ENCODE measurements around the gene OMA1.

The OMA1 gene

DNA sequence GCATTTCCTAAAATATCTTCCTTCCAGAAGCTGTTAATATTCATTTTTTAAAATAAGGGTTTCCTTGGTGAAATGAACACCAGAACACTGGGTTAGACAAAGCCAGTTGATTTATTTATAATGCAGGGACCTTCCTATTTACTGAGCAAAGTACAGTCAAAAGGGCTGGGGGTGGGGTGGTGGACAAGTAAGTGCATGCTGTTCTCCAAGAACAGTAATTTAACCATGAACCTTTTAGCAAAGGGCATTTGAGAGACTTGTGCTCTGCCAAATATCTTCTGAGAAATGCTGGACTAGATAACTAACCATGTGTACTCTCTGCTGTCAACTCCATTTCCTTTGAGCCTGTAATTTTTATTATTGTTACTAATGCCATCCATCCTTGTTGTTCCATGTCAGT is 100.2 kb downstream of the OMA1 start:
- Histone ChIP-seq H3K4me2 (ENCODE audit: low read length) (no peak overlapping the region), H2AFZ (ENCODE audit: low read length) (no peak overlapping the region), H3F3A (ENCODE audit: insufficient read depth, low read length) (no peaks in the 10 kb centered on the region), H3K9me2 (ENCODE audit: low read depth, low read length) (no peaks in the 10 kb centered on the region), H3K79me2 (ENCODE audit: insufficient read depth, low read length) (no peaks in the 10 kb centered on the region), H3K27me3 (ENCODE audit: insufficient read depth, low read length) (no peaks in the 10 kb centered on the region), H4K20me1 (ENCODE audit: insufficient read depth, low read length) (no peaks in the 10 kb centered on the region), H3K9me3 (ENCODE audit: low read length) (no peaks in the 10 kb centered on the region), H3K4me3 (ENCODE audit: low read depth, low read length, poor library complexity, severe bottlenecking) (no peak overlapping the region), H3K36me3 (ENCODE audit: insufficient read depth, low read length) (no peaks in the 10 kb centered on the region), H3K9ac (ENCODE audit: low read length) (no peak overlapping the region), H3K4me1 (ENCODE audit: insufficient read depth, low read length, severe bottlenecking) (no peaks in the 10 kb centered on the region), H3K27ac (ENCODE audit: low read depth, low read length, poor library complexity, severe bottlenecking) (no peak overlapping the region)
- no peak for TF ChIP-seq EZH2 (IDR thresholded peaks at IDR 0.05; ENCODE audit: borderline replicate concordance, low read length)
- TF ChIP-seq CTCF (IDR thresholded peaks at IDR 0.05; ENCODE audit: low read length) = no peak

DNA sequence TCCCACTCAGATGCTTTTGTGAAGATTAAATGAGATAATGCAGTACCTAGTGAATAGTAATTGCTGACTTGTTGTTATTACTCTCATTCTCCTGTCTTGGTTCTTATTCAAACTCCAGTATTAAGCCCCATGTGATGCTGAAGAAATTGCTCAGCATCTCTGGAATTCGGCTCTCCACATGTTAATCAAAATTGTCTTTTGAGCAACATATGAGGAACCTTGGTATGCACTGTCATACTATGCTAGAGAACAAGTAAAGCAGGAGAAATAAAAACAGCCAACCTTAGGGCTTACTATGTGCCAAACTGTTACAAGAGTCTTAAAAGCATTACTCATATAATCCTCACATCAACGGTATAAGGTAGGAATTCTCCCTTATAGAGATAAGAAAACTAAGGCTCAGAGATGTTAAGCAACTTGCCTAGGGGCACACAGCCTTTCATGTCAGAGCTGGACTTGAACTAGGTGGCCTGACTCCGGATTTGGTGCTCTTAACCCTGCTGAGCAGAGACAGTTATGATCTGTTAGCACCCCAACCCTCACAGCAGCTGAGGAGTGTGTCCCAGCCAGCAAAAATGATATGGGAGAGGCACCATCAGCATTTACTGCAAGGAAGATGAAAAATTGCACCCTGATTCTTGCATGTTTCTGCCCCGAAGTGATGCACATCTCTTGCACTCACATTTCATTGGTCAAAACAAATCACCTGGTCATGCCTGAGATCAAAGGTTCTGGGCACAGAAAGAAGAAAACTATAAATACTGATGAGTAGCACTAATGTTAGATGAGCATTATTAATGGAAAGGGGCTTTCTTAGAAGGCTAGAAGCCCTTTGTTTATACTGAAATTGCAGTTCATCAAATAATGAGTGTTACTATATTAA is 102.3 kb downstream of the OMA1 start:
- Histone ChIP-seq H2AFZ (ENCODE audit: low read length) (no peak overlapping the region), H3K36me3 (ENCODE audit: insufficient read depth, low read length) (no peaks in the 10 kb centered on the region)
- TF ChIP-seq CTCF (IDR thresholded peaks at IDR 0.05; ENCODE audit: low read length) (no peak), EZH2 (IDR thresholded peaks at IDR 0.05; ENCODE audit: borderline replicate concordance, low read length) (no peak)

GRCh38 chr1:58442114-58442513 is 104.4 kb downstream of the OMA1 start:
- no peaks in the 10 kb centered on the region for H3K4me1 ChIP-seq (ENCODE audit: insufficient read depth, low read length, severe bottlenecking)
- no peaks in the 10 kb centered on the region for H3K27me3 ChIP-seq (ENCODE audit: insufficient read depth, low read length)
- H3K9me2 ChIP-seq (ENCODE audit: low read depth, low read length) = no peaks in the 10 kb centered on the region
- no peaks in the 10 kb centered on the region for H3K9me3 ChIP-seq (ENCODE audit: low read length)
- H2AFZ ChIP-seq (ENCODE audit: low read length) = no peak overlapping the region
- H3K36me3 ChIP-seq (ENCODE audit: insufficient read depth, low read length) = no peaks in the 10 kb centered on the region
- no peaks in the 10 kb centered on the region for H3K79me2 ChIP-seq (ENCODE audit: insufficient read depth, low read length)
- no peak overlapping the region for H3K9ac ChIP-seq (ENCODE audit: low read length)
- no peak overlapping the region for H3K4me3 ChIP-seq (ENCODE audit: low read depth, low read length, poor library complexity, severe bottlenecking)
- H4K20me1 ChIP-seq (ENCODE audit: insufficient read depth, low read length) = no peaks in the 10 kb centered on the region
- TF ChIP-seq CTCF (IDR thresholded peaks at IDR 0.05; ENCODE audit: low read length) (no peak), EZH2 (IDR thresholded peaks at IDR 0.05; ENCODE audit: borderline replicate concordance, low read length) (no peak)
- no peak overlapping the region for H3K4me2 ChIP-seq (ENCODE audit: low read length)
- H3K27ac ChIP-seq (ENCODE audit: low read depth, low read length, poor library complexity, severe bottlenecking) = no peak overlapping the region
- no peaks in the 10 kb centered on the region for H3F3A ChIP-seq (ENCODE audit: insufficient read depth, low read length)

More for the DNA sequence above, 102.3 kb downstream of the OMA1 start:
- Histone ChIP-seq H3K9me3 (ENCODE audit: low read length) (no peaks in the 10 kb centered on the region), H3K4me3 (ENCODE audit: low read depth, low read length, poor library complexity, severe bottlenecking) (no peak overlapping the region), H3K27me3 (ENCODE audit: insufficient read depth, low read length) (no peaks in the 10 kb centered on the region), H4K20me1 (ENCODE audit: insufficient read depth, low read length) (no peaks in the 10 kb centered on the region), H3K4me2 (ENCODE audit: low read length) (no peak overlapping the region), H3K9ac (ENCODE audit: low read length) (no peak overlapping the region), H3K27ac (ENCODE audit: low read depth, low read length, poor library complexity, severe bottlenecking) (no peak overlapping the region), H3F3A (ENCODE audit: insufficient read depth, low read length) (no peaks in the 10 kb centered on the region), H3K79me2 (ENCODE audit: insufficient read depth, low read length) (no peaks in the 10 kb centered on the region), H3K9me2 (ENCODE audit: low read depth, low read length) (no peaks in the 10 kb centered on the region), H3K4me1 (ENCODE audit: insufficient read depth, low read length, severe bottlenecking) (no peaks in the 10 kb centered on the region)
